Raji (cell line): ENCODE results near the gene PRDM16.

Experiments used
- POLR2A ChIP-seq: IDR thresholded peaks from 2 replicates; pipeline ENCODE4 v1.6.1; 2011; ENCODE audit warnings: low read depth, low read length, control low read depth; ENCODE audit not compliant: insufficient read depth

The PRDM16 gene

GRCh38 chr1:3122311-3122710 is 53.3 kb downstream of the PRDM16 start:
- no peak for TF ChIP-seq POLR2A

GRCh38 chr1:3124246-3124645 is 55.2 kb downstream of the PRDM16 start:
- no peak for TF ChIP-seq POLR2A

GRCh38 chr1:3125078-3125477 is 56.1 kb downstream of the PRDM16 start:
- no peak for TF ChIP-seq POLR2A

GRCh38 chr1:3125546-3126368 is 56.8 kb downstream of the PRDM16 start:
- no peak for TF ChIP-seq POLR2A

GRCh38 chr1:3126756-3127678 is 58.0 kb downstream of the PRDM16 start:
- no peak for TF ChIP-seq POLR2A

GRCh38 chr1:3127738-3128137 is 58.7 kb downstream of the PRDM16 start:
- TF ChIP-seq POLR2A: no peak

- TF ChIP-seq POLR2A: no peak
Measured at GRCh38 chr1:3128431-3129132, 59.6 kb downstream of the PRDM16 start.

- TF ChIP-seq POLR2A: no peak
Measured at GRCh38 chr1:3129133-3129490, 60.1 kb downstream of the PRDM16 start.

GRCh38 chr1:3130268-3130667 is 61.3 kb downstream of the PRDM16 start:
- no peak for TF ChIP-seq POLR2A

- no peak for TF ChIP-seq POLR2A
Measured at GRCh38 chr1:3132660-3133059, 63.7 kb downstream of the PRDM16 start.

GRCh38 chr1:3133686-3134085 is 64.7 kb downstream of the PRDM16 start:
- no peak for TF ChIP-seq POLR2A

GRCh38 chr1:3134381-3135072 is 65.5 kb downstream of the PRDM16 start:
- no peak for TF ChIP-seq POLR2A

GRCh38 chr1:3135073-3135702 is 66.2 kb downstream of the PRDM16 start:
- no peak for TF ChIP-seq POLR2A

- TF ChIP-seq POLR2A: no peak
Measured at GRCh38 chr1:3135744-3136455, 66.9 kb downstream of the PRDM16 start.
